Measurements from ENCODE around the gene LOXL1. TPM values are rescaled to one million over a fixed set of nuclear protein-coding genes. Genes with fewer than 3 reads are reported as not detected.
"Not testable (repeated sequence)": the region's sequence is repeated elsewhere in the genome, so short reads cannot be mapped to it uniquely, and the experiment has no call there.

The LOXL1 gene
- total and polyA plus RNA-seq, 2 experiments from 2014 or later = 44.5 to 136 TPM

DNA sequence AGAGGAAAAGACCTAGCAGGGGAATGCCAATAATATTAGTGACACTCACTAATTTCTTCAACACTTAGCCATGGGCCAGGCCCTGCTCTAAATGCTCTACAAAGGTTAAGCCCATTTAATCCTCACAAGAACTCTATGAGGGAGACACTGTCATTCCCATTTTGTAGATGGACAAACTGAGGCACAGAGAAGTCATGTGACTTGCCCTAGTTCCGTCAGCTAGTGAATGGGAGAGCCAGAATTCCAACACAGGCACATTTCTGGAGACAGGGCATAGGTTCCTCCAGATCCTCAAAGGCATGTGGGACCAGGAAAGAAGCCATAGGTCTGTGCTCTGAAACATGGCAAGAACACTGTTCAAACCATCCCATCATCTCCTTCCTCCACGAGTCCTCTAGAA, 31.5 kb downstream of the LOXL1 start:
- H3K27ac ChIP-seq = no peak overlapping the region
- H3K4me3 ChIP-seq = no peak overlapping the region
- TF ChIP-seq EZH2 (IDR thresholded peaks at IDR 0.05; ENCODE audit: borderline replicate concordance) (no peak), EZH2phosphoT487 (IDR thresholded peaks at IDR 0.05; ENCODE audit: low read depth, severe bottlenecking, unreplicated experiment) (no peak)
- TF ChIP-seq, protein P1, sequence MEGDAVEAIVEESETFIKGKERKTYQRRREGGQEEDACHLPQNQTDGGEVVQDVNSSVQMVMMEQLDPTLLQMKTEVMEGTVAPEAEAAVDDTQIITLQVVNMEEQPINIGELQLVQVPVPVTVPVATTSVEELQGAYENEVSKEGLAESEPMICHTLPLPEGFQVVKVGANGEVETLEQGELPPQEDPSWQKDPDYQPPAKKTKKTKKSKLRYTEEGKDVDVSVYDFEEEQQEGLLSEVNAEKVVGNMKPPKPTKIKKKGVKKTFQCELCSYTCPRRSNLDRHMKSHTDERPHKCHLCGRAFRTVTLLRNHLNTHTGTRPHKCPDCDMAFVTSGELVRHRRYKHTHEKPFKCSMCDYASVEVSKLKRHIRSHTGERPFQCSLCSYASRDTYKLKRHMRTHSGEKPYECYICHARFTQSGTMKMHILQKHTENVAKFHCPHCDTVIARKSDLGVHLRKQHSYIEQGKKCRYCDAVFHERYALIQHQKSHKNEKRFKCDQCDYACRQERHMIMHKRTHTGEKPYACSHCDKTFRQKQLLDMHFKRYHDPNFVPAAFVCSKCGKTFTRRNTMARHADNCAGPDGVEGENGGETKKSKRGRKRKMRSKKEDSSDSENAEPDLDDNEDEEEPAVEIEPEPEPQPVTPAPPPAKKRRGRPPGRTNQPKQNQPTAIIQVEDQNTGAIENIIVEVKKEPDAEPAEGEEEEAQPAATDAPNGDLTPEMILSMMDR (IDR thresholded peaks at IDR 0.05; ENCODE audit: poor library complexity) = no peak
- WGBS (ENCODE audit: low lambda C conversion rate, missing lambda C conversion rate) = 94% methylated on average over 2 of the region's 2 CpGs
- no peak for DNase-seq (ENCODE audit: low spot score)
- no peaks in the 10 kb centered on the region for H3K9me3 ChIP-seq (ENCODE audit: low read depth)
- H2AFZ ChIP-seq = no peak overlapping the region
- H3K27me3 ChIP-seq = no peaks in the 10 kb centered on the region
- no peak overlapping the region for H3K4me2 ChIP-seq
- no peaks in the 10 kb centered on the region for H4K20me1 ChIP-seq (ENCODE audit: insufficient read depth, poor library complexity, severe bottlenecking)
- H3K9me2 ChIP-seq (replicated peaks; ENCODE audit: insufficient read depth) = no peaks in the 10 kb centered on the region
- H3K79me2 ChIP-seq = no peaks in the 10 kb centered on the region
- no peaks in the 10 kb centered on the region for H3K36me3 ChIP-seq (replicated peaks; ENCODE audit: insufficient read depth, low read depth)
- H3K4me1 ChIP-seq (ENCODE audit: insufficient read depth) = no peaks in the 10 kb centered on the region

DNA sequence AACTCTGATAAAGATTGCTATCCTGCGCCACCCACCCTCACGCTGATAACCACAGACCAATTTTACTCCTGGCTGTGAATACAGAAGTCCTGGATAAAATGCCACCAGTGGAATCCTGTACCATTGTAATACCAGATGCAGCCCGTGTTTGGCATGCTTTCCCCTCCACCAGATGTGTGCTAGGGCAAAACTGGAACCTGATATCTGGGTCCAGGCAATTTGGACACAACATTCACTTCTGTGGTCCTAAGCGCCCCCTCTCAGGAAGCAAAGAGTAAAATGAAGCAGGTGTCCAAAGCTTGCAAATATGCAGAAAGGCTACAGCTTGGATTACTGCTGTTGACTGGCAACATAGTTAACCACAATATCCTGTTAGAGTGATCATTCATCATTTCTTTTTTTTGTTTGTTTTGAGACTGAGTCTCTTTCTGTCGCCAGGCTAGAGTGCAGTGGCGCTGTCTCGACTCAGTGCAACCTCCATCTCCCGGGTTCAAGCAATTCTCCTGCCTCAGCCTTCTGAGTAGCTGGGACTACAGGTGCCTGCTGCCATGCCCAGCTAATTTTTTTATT, 32.8 kb downstream of the LOXL1 start:
- H3K4me1 ChIP-seq (ENCODE audit: insufficient read depth) = no peaks in the 10 kb centered on the region
- H2AFZ ChIP-seq = no peak overlapping the region
- no peaks in the 10 kb centered on the region for H3K79me2 ChIP-seq
- no peaks in the 10 kb centered on the region for H3K9me2 ChIP-seq (replicated peaks; ENCODE audit: insufficient read depth)
- no peaks in the 10 kb centered on the region for H3K9me3 ChIP-seq (ENCODE audit: low read depth)
- H3K4me3 ChIP-seq = no peak overlapping the region
- no peak overlapping the region for H3K27ac ChIP-seq
- no peaks in the 10 kb centered on the region for H3K27me3 ChIP-seq
- WGBS (ENCODE audit: low lambda C conversion rate, missing lambda C conversion rate) = 74% methylated on average over 8 of the region's 8 CpGs
- H3K36me3 ChIP-seq (replicated peaks; ENCODE audit: insufficient read depth, low read depth) = no peaks in the 10 kb centered on the region
- no peaks in the 10 kb centered on the region for H4K20me1 ChIP-seq (ENCODE audit: insufficient read depth, poor library complexity, severe bottlenecking)
- H3K4me2 ChIP-seq = no peak overlapping the region
- TF ChIP-seq EZH2phosphoT487 (IDR thresholded peaks at IDR 0.05; ENCODE audit: low read depth, severe bottlenecking, unreplicated experiment) (no peak), EZH2 (IDR thresholded peaks at IDR 0.05; ENCODE audit: borderline replicate concordance) (no peak)
- TF ChIP-seq, protein P1 (IDR thresholded peaks at IDR 0.05; ENCODE audit: poor library complexity) = no peak
- DNase-seq (ENCODE audit: low spot score) = no peak

DNA sequence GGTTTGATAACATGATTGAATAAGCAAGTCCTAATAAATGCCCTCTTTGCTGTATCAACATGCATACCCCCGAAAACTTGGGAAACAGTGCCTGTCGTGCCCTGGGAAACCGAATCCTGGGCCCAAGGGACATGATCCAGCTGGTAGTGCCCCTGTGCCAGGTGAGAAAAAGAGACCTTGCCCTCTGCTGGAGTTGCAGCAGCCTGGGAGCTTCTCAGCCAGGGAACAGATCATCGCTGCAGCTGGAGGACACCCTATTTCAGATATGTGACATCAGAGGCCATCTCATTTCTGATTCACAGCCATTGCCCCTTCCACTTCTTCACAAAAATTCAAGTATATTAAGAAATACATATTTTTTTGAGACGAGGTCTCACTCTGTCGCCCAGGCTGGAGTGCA, 33.5 kb downstream of the LOXL1 start:
- H3K27me3 ChIP-seq = no peaks in the 10 kb centered on the region
- H3K36me3 ChIP-seq (replicated peaks; ENCODE audit: insufficient read depth, low read depth) = no peaks in the 10 kb centered on the region
- H3K4me3 ChIP-seq = no peak overlapping the region
- no peaks in the 10 kb centered on the region for H3K79me2 ChIP-seq
- H3K27ac ChIP-seq = no peak overlapping the region
- H2AFZ ChIP-seq = no peak overlapping the region
- no peaks in the 10 kb centered on the region for H4K20me1 ChIP-seq (ENCODE audit: insufficient read depth, poor library complexity, severe bottlenecking)
- no peak for DNase-seq (ENCODE audit: low spot score)
- 91% methylated on average over 6 of the region's 6 CpGs for WGBS (ENCODE audit: low lambda C conversion rate, missing lambda C conversion rate)
- H3K9me2 ChIP-seq (replicated peaks; ENCODE audit: insufficient read depth) = no peaks in the 10 kb centered on the region
- H3K4me2 ChIP-seq = no peak overlapping the region
- H3K4me1 ChIP-seq (ENCODE audit: insufficient read depth) = peaks cover under 1% of the 10 kb centered on the region
- H3K9me3 ChIP-seq (ENCODE audit: low read depth) = no peaks in the 10 kb centered on the region
- TF ChIP-seq EZH2 (IDR thresholded peaks at IDR 0.05; ENCODE audit: borderline replicate concordance) (no peak), EZH2phosphoT487 (IDR thresholded peaks at IDR 0.05; ENCODE audit: low read depth, severe bottlenecking, unreplicated experiment) (no peak)
- TF ChIP-seq, protein P1 (IDR thresholded peaks at IDR 0.05; ENCODE audit: poor library complexity) = no peak

DNA sequence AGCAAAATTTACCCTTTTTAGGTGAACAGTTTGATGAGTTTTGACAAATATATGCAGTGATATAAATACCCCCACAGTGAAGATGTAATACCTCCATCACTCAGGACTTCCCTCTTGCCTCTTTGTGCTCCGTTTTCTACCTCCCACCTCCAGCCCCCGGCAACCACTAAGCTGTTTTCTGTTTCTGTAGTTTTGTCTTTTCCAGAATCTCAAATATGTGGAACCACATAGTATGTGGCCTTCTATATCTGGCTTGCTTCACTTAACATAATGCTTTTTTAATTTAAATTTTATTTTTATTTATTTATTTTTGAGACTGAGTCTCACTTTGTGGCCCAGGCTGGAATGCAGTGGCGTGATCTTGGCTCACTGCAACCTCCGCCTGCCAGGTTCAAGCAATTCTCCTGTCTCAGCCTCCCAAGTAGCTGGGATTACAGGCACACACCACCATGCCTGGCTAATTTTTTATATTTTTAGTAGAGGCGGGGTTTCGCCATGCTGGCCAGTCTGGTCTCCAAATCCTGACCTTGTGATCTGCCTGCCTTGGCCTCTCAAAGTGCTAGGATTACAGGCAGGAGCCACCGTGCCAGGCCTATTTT, 34.3 kb downstream of the LOXL1 start:
- H3K36me3 ChIP-seq (replicated peaks; ENCODE audit: insufficient read depth, low read depth); H3K27ac ChIP-seq; H3K4me3 ChIP-seq; H4K20me1 ChIP-seq (ENCODE audit: insufficient read depth, poor library complexity, severe bottlenecking); H3K9me3 ChIP-seq (ENCODE audit: low read depth); H3K4me1 ChIP-seq (ENCODE audit: insufficient read depth); H3K9me2 ChIP-seq (replicated peaks; ENCODE audit: insufficient read depth); H3K4me2 ChIP-seq; DNase-seq (ENCODE audit: low spot score); H2AFZ ChIP-seq; H3K27me3 ChIP-seq; H3K79me2 ChIP-seq: not testable (repeated sequence)
- WGBS (ENCODE audit: low lambda C conversion rate, missing lambda C conversion rate) = 91% methylated on average over 7 of the region's 7 CpGs

All from hepatocyte (in vitro differentiated cells).